DOHH2 (cell line): Measurements from ENCODE around the gene PCDHA11.
"Not testable (repeated sequence)": the region's sequence is repeated elsewhere in the genome, so short reads cannot be mapped to it uniquely, and the experiment has no call there.

Experiments used
- H3F3A ChIP-seq: fragments of 200-600 bp; sonication (generic), shearing (Covaris generic); 2 replicates; pipeline ENCODE4 v1.6.0; 2016; ENCODE audit warnings: antibody characterized with exemption, mild to moderate bottlenecking; ENCODE audit not compliant: control insufficient read depth, insufficient read depth
- H3K27ac ChIP-seq: fragments of 200-600 bp; sonication (generic); 2 replicates; pipeline ENCODE4 v1.5.1; 2014; ENCODE audit warnings: low read depth, mild to moderate bottlenecking, low read length, moderate library complexity
- H3K27me3 ChIP-seq: fragments of 200-600 bp; sonication (generic); 2 replicates; pipeline ENCODE4 v1.6.1; 2014; ENCODE audit warnings: mild to moderate bottlenecking, low read length, mixed read lengths; ENCODE audit not compliant: control insufficient read depth
- H3K36me3 ChIP-seq: fragments of 200-600 bp; sonication (generic); 2 replicates; pipeline ENCODE4 v1.6.1; 2014; ENCODE audit warnings: mild to moderate bottlenecking, low read length, moderate library complexity, mixed read lengths; ENCODE audit not compliant: control insufficient read depth
- H3K4me1 ChIP-seq: fragments of 200-600 bp; sonication (generic); 2 replicates; pipeline ENCODE4 v1.6.1; 2014; ENCODE audit warnings: mild to moderate bottlenecking, low read length, mixed read lengths; ENCODE audit not compliant: control insufficient read depth
- H3K4me2 ChIP-seq: fragments of 200-600 bp; sonication (generic); 2 replicates; pipeline ENCODE4 v1.6.0; 2014; ENCODE audit warnings: mild to moderate bottlenecking, low read length, moderate library complexity
- H3K4me3 ChIP-seq: fragments of 200-600 bp; sonication (generic); 2 replicates; pipeline ENCODE4 v1.5.1; 2014; ENCODE audit warnings: mild to moderate bottlenecking, low read length, mixed read lengths
- H3K79me2 ChIP-seq: fragments of 200-600 bp; sonication (generic); 2 replicates; pipeline ENCODE4 v1.6.1; 2014; ENCODE audit warnings: mild to moderate bottlenecking, low read length, mixed read lengths; ENCODE audit not compliant: control insufficient read depth
- H3K9me2 ChIP-seq: fragments of 200-600 bp; sonication (generic); replicated peaks from 2 replicates; pipeline ENCODE4 v1.6.1; 2014; ENCODE audit warnings: mild to moderate bottlenecking, low read length, mixed read lengths; ENCODE audit not compliant: control insufficient read depth
- H3K9me3 ChIP-seq: fragments of 200-600 bp; sonication (generic); 2 replicates; pipeline ENCODE4 v1.6.1; 2014; ENCODE audit warnings: antibody characterized with exemption, low read length, mixed read lengths; ENCODE audit not compliant: control insufficient read depth, insufficient read depth
- H4K20me1 ChIP-seq: fragments of 200-600 bp; sonication (generic); 2 replicates; pipeline ENCODE4 v1.6.0; 2014; ENCODE audit warnings: low read depth, mild to moderate bottlenecking, antibody characterized with exemption, low read length, moderate library complexity; ENCODE audit not compliant: control insufficient read depth, insufficient read depth
- EZH2phosphoT487 ChIP-seq: fragments of 200-600 bp; sonication (generic); IDR thresholded peaks from 2 replicates; pipeline ENCODE4 v1.6.1; 2017; ENCODE audit warnings: borderline replicate concordance, mild to moderate bottlenecking, antibody characterized with exemption, low read length, moderate library complexity, mixed read lengths
- TF ChIP-seq, protein P1 (sequence below): fragments of 200-600 bp; sonication (generic); IDR thresholded peaks from one replicate; pipeline ENCODE4 v1.5.1; 2014; ENCODE audit warnings: antibody characterized with exemption, mild to moderate bottlenecking, low read depth, low read length; ENCODE audit not compliant: poor library complexity, severe bottlenecking

Gene PCDHA11

DNA sequence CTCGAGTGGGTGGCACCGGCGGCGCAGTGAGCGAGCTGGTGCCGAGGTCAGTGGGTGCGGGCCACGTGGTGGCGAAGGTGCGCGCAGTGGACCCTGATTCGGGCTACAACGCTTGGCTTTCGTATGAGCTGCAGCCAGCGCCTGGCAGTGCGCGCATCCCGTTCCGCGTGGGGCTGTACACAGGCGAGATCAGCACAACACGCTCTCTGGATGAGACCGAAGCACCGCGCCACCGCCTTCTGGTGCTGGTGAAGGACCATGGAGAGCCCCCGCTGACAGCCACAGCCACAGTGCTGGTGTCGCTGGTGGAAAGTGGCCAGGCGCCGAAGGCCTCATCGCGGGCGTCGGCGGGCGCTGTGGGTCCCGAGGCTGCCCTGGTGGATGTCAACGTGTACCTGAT, 45.3 kb upstream of the PCDHA11 start:
- Histone ChIP-seq H3K4me2 (no peak overlapping the region), H3K36me3 (no peaks in the 10 kb centered on the region), H3K4me3 (no peak overlapping the region), H4K20me1 (no peaks in the 10 kb centered on the region), H3K79me2 (no peaks in the 10 kb centered on the region), H3K9me3 (no peaks in the 10 kb centered on the region), H3F3A (no peaks in the 10 kb centered on the region), H3K27me3 (no peaks in the 10 kb centered on the region), H3K4me1 (no peaks in the 10 kb centered on the region), H3K9me2 (no peaks in the 10 kb centered on the region), H3K27ac (no peak overlapping the region)
- TF ChIP-seq, protein P1, sequence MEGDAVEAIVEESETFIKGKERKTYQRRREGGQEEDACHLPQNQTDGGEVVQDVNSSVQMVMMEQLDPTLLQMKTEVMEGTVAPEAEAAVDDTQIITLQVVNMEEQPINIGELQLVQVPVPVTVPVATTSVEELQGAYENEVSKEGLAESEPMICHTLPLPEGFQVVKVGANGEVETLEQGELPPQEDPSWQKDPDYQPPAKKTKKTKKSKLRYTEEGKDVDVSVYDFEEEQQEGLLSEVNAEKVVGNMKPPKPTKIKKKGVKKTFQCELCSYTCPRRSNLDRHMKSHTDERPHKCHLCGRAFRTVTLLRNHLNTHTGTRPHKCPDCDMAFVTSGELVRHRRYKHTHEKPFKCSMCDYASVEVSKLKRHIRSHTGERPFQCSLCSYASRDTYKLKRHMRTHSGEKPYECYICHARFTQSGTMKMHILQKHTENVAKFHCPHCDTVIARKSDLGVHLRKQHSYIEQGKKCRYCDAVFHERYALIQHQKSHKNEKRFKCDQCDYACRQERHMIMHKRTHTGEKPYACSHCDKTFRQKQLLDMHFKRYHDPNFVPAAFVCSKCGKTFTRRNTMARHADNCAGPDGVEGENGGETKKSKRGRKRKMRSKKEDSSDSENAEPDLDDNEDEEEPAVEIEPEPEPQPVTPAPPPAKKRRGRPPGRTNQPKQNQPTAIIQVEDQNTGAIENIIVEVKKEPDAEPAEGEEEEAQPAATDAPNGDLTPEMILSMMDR = no peak
- no peak for TF ChIP-seq EZH2phosphoT487

DNA sequence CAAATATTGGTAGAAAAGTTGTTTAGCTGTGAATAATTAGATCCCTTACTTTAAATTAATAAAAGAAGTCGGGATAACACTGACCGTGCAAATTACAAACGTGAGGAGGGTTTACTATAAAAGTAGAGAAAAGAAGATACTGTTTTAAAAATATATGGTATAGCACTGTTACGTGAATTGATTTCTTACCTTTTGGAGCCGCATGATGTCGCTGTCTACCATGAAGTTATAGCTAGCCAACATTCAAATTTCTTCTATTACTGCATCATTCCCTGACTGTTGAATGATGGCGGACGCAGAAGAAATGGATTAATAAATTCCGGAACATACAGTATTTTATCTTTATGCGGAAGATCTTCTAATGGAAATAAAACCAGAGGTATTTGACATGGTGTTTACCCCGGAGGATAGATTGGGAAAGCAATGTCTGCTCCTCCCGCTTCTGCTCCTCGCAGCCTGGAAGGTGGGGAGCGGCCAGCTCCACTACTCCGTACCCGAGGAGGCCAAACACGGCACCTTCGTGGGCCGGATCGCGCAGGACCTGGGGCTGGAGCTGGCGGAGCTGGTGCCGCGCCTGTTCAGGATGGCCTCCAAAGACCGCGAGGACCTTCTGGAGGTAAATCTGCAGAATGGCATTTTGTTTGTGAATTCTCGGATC, 40.9 kb upstream of the PCDHA11 start, which contains the start of gene PCDHA6:
TSS of gene PCDHA6 (plus strand) at position 257 of the 658 bp plus-strand sequence. CDS start at position 389, 132 bp downstream.
- Histone ChIP-seq H3K9me3 (no peaks in the 10 kb centered on the region), H3K9me2 (no peaks in the 10 kb centered on the region), H3F3A (no peaks in the 10 kb centered on the region), H3K27ac (no peak within 1 kb of the TSS), H3K27me3 (no peaks in the 10 kb centered on the region), H3K4me3 (no peak within 1 kb of the TSS), H3K36me3 (no peaks in the 10 kb centered on the region), H3K4me2 (no peak within 1 kb of the TSS), H3K79me2 (no peaks in the 10 kb centered on the region), H4K20me1 (no peaks in the 10 kb centered on the region), H3K4me1 (no peaks in the 10 kb centered on the region)
- no peak for TF ChIP-seq EZH2phosphoT487
- TF ChIP-seq, protein P1 = no peak

DNA sequence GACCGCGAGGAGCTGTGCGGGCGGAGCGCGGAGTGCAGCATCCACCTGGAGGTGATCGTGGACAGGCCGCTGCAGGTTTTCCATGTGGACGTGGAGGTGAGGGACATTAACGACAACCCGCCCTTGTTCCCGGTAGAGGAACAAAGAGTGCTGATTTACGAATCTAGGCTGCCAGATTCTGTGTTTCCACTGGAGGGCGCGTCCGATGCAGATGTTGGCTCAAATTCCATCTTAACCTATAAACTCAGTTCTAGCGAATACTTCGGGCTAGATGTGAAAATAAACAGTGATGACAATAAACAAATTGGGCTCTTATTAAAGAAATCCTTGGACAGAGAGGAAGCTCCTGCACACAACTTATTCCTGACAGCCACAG, 40.4 kb upstream of the PCDHA11 start:
- no peaks in the 10 kb centered on the region for H4K20me1 ChIP-seq
- no peak overlapping the region for H3K27ac ChIP-seq
- H3K79me2 ChIP-seq = no peaks in the 10 kb centered on the region
- no peaks in the 10 kb centered on the region for H3K27me3 ChIP-seq
- H3K9me2 ChIP-seq = no peaks in the 10 kb centered on the region
- no peaks in the 10 kb centered on the region for H3F3A ChIP-seq
- no peak for TF ChIP-seq EZH2phosphoT487
- TF ChIP-seq, protein P1 = no peak
- H3K9me3 ChIP-seq = no peaks in the 10 kb centered on the region
- no peak overlapping the region for H3K4me2 ChIP-seq
- no peaks in the 10 kb centered on the region for H3K36me3 ChIP-seq
- H3K4me3 ChIP-seq = no peak overlapping the region
- H3K4me1 ChIP-seq = no peaks in the 10 kb centered on the region

DNA sequence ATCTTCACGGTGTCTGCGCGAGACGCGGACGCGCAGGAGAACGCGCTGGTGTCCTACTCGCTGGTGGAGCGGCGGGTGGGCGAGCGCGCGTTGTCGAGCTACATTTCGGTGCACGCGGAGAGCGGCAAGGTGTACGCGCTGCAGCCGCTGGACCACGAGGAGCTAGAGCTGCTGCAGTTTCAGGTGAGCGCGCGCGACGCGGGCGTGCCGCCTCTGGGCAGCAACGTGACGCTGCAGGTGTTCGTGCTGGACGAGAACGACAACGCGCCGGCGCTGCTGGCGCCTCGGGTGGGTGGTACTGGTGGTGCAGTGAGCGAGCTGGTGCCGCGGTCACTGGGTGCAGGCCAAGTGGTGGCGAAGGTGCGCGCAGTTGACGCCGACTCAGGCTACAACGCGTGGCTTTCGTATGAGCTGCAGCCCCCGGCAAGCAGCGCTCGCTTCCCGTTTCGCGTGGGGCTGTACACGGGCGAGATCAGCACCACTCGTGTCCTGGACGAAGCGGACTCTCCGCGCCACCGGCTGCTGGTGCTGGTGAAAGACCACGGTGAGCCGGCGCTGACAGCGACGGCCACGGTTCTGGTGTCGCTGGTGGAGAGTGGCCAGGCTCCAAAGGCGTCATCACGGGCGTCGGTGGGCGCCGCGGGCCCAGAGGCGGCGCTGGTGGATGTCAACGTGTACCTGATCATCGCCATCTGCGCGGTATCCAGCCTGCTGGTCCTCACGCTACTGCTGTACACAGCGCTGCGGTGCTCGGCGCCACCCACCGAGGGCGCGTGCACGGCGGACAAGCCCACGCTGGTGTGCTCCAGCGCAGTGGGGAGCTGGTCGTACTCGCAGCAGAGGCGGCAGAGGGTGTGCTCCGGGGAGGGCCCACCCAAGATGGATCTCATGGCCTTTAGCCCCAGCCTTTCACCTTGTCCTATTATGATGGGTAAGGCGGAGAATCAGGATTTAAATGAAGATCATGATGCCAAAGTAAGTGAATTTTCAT, 39.0 kb upstream of the PCDHA11 start:
- H3K9me2 ChIP-seq, H3K9me3 ChIP-seq, H3K4me2 ChIP-seq, H4K20me1 ChIP-seq, H3K27ac ChIP-seq, H3K79me2 ChIP-seq, H3K4me3 ChIP-seq, H3K36me3 ChIP-seq, H3F3A ChIP-seq, H3K27me3 ChIP-seq, H3K4me1 ChIP-seq: not testable (repeated sequence)
